HL-60 (cell line): Measurements from ENCODE around the gene TTC28.

Experiments used
- CTCF ChIP-seq: IDR thresholded peaks from one replicate; pipeline ENCODE4 v1.5.1; 2011; ENCODE audit warnings: low read length, control low read depth, inconsistent platforms; ENCODE audit not compliant: insufficient read depth
- GABPA ChIP-seq: IDR thresholded peaks from 2 replicates; pipeline ENCODE4 v1.6.1; 2012; ENCODE audit warnings: low read depth
- POLR2AphosphoS5 ChIP-seq: IDR thresholded peaks from 2 replicates; pipeline ENCODE4 v1.6.1; 2012; ENCODE audit warnings: low read depth
- REST ChIP-seq: IDR thresholded peaks from 2 replicates; pipeline ENCODE4 v1.6.1; 2012; ENCODE audit warnings: low read depth; ENCODE audit not compliant: insufficient replicate concordance

DNA sequence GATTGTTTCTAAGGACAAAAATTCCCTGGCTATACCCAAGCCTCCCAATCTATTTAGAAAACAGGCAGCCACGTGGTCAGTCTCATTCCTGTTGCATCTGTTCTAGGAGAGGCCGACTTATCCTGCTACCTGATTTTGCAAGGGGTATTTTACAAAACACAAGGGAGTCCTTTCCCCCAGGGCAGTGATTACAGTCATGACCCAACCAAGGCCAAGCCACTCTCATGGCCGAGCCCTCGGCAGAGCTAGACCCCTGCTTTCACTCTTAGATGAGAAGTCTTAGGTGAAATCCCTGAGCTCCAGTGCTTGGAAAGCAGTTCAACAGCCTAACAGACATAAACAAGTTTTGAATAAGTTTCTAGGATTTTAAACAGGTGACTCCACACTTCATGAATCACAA lies 671.6 kb downstream of the TTC28 start:
- TF ChIP-seq CTCF (no peak), REST (no peak), POLR2AphosphoS5 (no peak), GABPA (no peak)
